ENCODE data around the gene MPPED1.

The MPPED1 gene

GRCh38 chr22:43485502-43486089, 73.8 kb downstream of the MPPED1 start:
- TF ChIP-seq, protein P1, sequence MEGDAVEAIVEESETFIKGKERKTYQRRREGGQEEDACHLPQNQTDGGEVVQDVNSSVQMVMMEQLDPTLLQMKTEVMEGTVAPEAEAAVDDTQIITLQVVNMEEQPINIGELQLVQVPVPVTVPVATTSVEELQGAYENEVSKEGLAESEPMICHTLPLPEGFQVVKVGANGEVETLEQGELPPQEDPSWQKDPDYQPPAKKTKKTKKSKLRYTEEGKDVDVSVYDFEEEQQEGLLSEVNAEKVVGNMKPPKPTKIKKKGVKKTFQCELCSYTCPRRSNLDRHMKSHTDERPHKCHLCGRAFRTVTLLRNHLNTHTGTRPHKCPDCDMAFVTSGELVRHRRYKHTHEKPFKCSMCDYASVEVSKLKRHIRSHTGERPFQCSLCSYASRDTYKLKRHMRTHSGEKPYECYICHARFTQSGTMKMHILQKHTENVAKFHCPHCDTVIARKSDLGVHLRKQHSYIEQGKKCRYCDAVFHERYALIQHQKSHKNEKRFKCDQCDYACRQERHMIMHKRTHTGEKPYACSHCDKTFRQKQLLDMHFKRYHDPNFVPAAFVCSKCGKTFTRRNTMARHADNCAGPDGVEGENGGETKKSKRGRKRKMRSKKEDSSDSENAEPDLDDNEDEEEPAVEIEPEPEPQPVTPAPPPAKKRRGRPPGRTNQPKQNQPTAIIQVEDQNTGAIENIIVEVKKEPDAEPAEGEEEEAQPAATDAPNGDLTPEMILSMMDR (IDR thresholded peaks at IDR 0.05) = no peak
- Histone ChIP-seq H3K36me3 (no peaks in the 10 kb centered on the region), H3K27me3 (peaks cover 0 to 46% of the 10 kb centered on the region in 2 donors), H3K9me3 (no peaks in the 10 kb centered on the region), H3K4me1 (no peaks in the 10 kb centered on the region), H3K27ac (no peak overlapping the region), H3K4me3 (no peak overlapping the region)
- no peak for DNase-seq
- intact Hi-C loops (cut with DNase I; ENCODE audit: low total_unique reads) = no loop called here

GRCh38 chr22:43487311-43488030, 75.7 kb downstream of the MPPED1 start:
- TF ChIP-seq, protein P1 (IDR thresholded peaks at IDR 0.05) = no peak
- DNase-seq = no peak

GRCh38 chr22:43488031-43488866, 76.4 kb downstream of the MPPED1 start:
- no peak overlapping the region for H3K27ac ChIP-seq
- no peak for DNase-seq
- H3K27me3 ChIP-seq = peaks cover 0 to 41% of the 10 kb centered on the region in 2 donors

More at GRCh38 chr22:43487311-43488030, 75.7 kb downstream of the MPPED1 start:
- Histone ChIP-seq H3K9me3 (no peaks in the 10 kb centered on the region), H3K4me1 (no peaks in the 10 kb centered on the region), H3K36me3 (no peaks in the 10 kb centered on the region), H3K4me3 (no peak overlapping the region), H3K27ac (no peak overlapping the region), H3K27me3 (peaks cover 0 to 44% of the 10 kb centered on the region in 2 donors)
- intact Hi-C loops (cut with DNase I; ENCODE audit: low total_unique reads) = no loop called here

DNA sequence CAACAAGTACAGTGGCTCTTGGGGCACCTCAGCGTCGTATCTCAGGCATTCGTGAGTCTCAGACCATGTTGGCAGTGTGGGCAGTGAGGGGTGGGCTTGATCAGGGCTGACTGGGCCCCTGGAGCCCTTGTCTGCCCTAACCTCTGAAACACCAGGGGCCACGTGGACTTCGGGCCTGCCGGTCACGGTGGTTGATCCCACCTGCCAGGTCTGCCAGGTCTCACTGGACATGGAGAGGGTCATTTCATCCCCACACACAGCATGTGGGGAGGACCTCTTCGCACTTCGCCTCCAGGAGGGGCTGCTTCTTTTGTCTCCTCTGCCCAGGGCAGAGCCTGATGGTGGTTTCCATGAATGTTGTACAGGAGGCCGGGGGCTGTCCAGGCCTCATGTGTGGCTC, 77.1 kb downstream of the MPPED1 start:
- no peaks in the 10 kb centered on the region for H3K4me1 ChIP-seq

More at GRCh38 chr22:43488031-43488866, 76.4 kb downstream of the MPPED1 start:
- TF ChIP-seq, protein P1 (IDR thresholded peaks at IDR 0.05) = no peak
- intact Hi-C loops (cut with DNase I; ENCODE audit: low total_unique reads) = no loop called here
- no peaks in the 10 kb centered on the region for H3K9me3 ChIP-seq
- no peak overlapping the region for H3K4me3 ChIP-seq
- no peaks in the 10 kb centered on the region for H3K4me1 ChIP-seq
- no peaks in the 10 kb centered on the region for H3K36me3 ChIP-seq

GRCh38 chr22:43490311-43490710, 78.5 kb downstream of the MPPED1 start:
- Histone ChIP-seq H3K27me3 (peaks cover 0 to 35% of the 10 kb centered on the region in 2 donors), H3K9me3 (no peaks in the 10 kb centered on the region), H3K4me1 (no peaks in the 10 kb centered on the region), H3K4me3 (no peak overlapping the region), H3K27ac (no peak overlapping the region), H3K36me3 (no peaks in the 10 kb centered on the region)
- TF ChIP-seq, protein P1 (IDR thresholded peaks at IDR 0.05) = no peak
- no peak for DNase-seq
- intact Hi-C loops (cut with DNase I; ENCODE audit: low total_unique reads) = no loop called here

More for the DNA sequence above, 77.1 kb downstream of the MPPED1 start:
- Histone ChIP-seq H3K36me3 (no peaks in the 10 kb centered on the region), H3K27ac (no peak overlapping the region), H3K9me3 (no peaks in the 10 kb centered on the region), H3K4me3 (no peak overlapping the region), H3K27me3 (peaks cover 0 to 39% of the 10 kb centered on the region in 2 donors)
- DNase-seq = no peak
- intact Hi-C loops (cut with DNase I; ENCODE audit: low total_unique reads) = no loop called here
- TF ChIP-seq, protein P1 (IDR thresholded peaks at IDR 0.05) = no peak
